HG03378 (cell line): ENCODE data around the gene ABCC12.

Experiments
- ATAC-seq: cut with Tn5 transposase; IDR thresholded peaks from one replicate; pipeline ENCODE4 v1.9.1; 2021; ENCODE audit warnings: mild to moderate bottlenecking, moderate library complexity; ENCODE audit not compliant: unreplicated experiment

ABCC12 gene

DNA sequence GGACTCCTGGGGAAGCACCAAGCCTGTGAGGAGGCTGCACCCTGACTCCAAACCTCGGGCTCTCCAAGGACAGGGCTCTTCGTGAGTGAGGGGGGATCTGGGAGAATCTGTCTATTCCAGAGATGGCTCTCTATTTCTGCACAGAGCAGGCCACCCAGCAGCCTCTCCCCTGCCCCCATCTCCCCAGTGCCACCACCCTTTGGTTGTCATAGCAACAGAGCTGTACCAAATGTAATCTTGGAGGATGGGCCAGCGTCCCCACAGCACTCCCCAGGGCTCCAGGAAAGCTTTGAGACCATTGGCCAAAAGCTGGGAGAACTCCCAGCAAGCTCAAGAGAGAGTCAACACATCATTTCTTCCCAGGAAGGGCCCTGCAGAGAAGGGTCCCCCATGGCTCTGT lies 49.3 kb downstream of the ABCC12 start:
- ATAC-seq: no peak
